ENCODE data around the gene FLNB.

GRCh38 chr3:58121183-58121582, 113.0 kb downstream of the FLNB start:
- TF ChIP-seq, protein P1, sequence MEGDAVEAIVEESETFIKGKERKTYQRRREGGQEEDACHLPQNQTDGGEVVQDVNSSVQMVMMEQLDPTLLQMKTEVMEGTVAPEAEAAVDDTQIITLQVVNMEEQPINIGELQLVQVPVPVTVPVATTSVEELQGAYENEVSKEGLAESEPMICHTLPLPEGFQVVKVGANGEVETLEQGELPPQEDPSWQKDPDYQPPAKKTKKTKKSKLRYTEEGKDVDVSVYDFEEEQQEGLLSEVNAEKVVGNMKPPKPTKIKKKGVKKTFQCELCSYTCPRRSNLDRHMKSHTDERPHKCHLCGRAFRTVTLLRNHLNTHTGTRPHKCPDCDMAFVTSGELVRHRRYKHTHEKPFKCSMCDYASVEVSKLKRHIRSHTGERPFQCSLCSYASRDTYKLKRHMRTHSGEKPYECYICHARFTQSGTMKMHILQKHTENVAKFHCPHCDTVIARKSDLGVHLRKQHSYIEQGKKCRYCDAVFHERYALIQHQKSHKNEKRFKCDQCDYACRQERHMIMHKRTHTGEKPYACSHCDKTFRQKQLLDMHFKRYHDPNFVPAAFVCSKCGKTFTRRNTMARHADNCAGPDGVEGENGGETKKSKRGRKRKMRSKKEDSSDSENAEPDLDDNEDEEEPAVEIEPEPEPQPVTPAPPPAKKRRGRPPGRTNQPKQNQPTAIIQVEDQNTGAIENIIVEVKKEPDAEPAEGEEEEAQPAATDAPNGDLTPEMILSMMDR (IDR thresholded peaks at IDR 0.05) = no peak
- TF ChIP-seq POLR2A (IDR thresholded peaks at IDR 0.05) = no peak

Data from adrenal gland (tissue), 5 donors.